Gastrocnemius medialis (tissue), 4 donors: ENCODE data around the gene ITGA8. TPM values are rescaled to one million over a fixed set of nuclear protein-coding genes. Genes with fewer than 3 reads are reported as not detected.
"Not testable (repeated sequence)": the region's sequence is repeated elsewhere in the genome, so short reads cannot be mapped to it uniquely, and the experiment has no call there.

Source experiments
- ATAC-seq, 2 donors: fragments of 150-250 bp; one replicate each; pipeline ENCODE4 v1.9.1; 2016
- DNase-seq, 2 donors: peaks; one replicate each; pipeline ENCODE4 v3.0.0-alpha.2; 2019
- H3K27ac ChIP-seq, 4 donors: fragments of 200-600 bp; sonication (generic); 1 replicate in 1 of 4; 2 replicates in 3 of 4; pipeline ENCODE4 v1.5.1; 2016 to 2018; ENCODE audit warnings: mild to moderate bottlenecking in 2 of 4, moderate library complexity in 1 of 4
- H3K27me3 ChIP-seq, 3 donors: fragments of 200-600 bp; sonication (generic) in 2 of 3; 1 replicate in 1 of 3; 2 replicates in 2 of 3; pipeline versions ENCODE4 v1.5.1 to v1.6.0; 2016 to 2019; ENCODE audit warnings: mild to moderate bottlenecking in 1 of 3, moderate library complexity in 1 of 3
- H3K36me3 ChIP-seq, 2 donors: fragments of 200-600 bp; sonication (generic) in 1 of 2; one replicate each; pipeline ENCODE4 v1.5.1; 2017 to 2018
- H3K4me1 ChIP-seq, 2 donors: fragments of 200-600 bp; sonication (generic) in 1 of 2; one replicate each; pipeline ENCODE4 v1.5.1; 2016 to 2017; ENCODE audit warnings: mild to moderate bottlenecking in 2 of 2
- H3K4me3 ChIP-seq, 4 donors: fragments of 200-600 bp; sonication (generic) in 3 of 4; 1 replicate in 1 of 4; 2 replicates in 3 of 4; pipeline ENCODE4 v1.5.1; 2016 to 2019; ENCODE audit warnings: mild to moderate bottlenecking in 2 of 4
- H3K9me3 ChIP-seq, 3 donors: fragments of 200-600 bp; sonication (generic) in 2 of 3; 1 replicate in 1 of 3; 2 replicates in 2 of 3; pipeline ENCODE4 v1.5.1; 2016 to 2019
- CTCF ChIP-seq, 5 experiments: fragments of 450-650 bp in 3 of 5; fragments of 200-600 bp in 2 of 5; sonication (generic) in 2 of 5; IDR thresholded peaks in 4 of 5; conservative IDR thresholded peaks in 1 of 5; 1 replicate in 4 of 5; 2 replicates in 1 of 5; pipeline ENCODE4 v1.5.1; 2016 to 2019; ENCODE audit warnings: antibody characterized with exemption in 5 of 5, mild to moderate bottlenecking in 3 of 5, moderate library complexity in 3 of 5
- POLR2A ChIP-seq, 2 donors: fragments of 450-650 bp; IDR thresholded peaks; one replicate each; pipeline ENCODE4 v1.6.1; 2017; ENCODE audit warnings: antibody characterized with exemption in 2 of 2, mild to moderate bottlenecking in 2 of 2, moderate library complexity in 2 of 2
- in situ Hi-C, 4 donors: fragments of 200-750 bp; cut with MboI; loops; one replicate each; pipeline versions ENCODE4 v1.15.0 to v1.8.0; 2017; ENCODE audit warnings: low sequenced_read_pairs in 4 of 4
- intact Hi-C: fragments of 100-400 bp; cut with DNase I; formaldehyde crosslinking; loops from one replicate; pipeline ENCODE4 v1.15.1; 2023; ENCODE audit warnings: low total_unique reads
- total RNA-seq, 4 donors: library from RNA; depleted of rRNA; stranded (reverse); fragments of >200 nt; gene quantifications; one replicate each; pipeline versions ENCODE4 v1.1.0 to v1.2.3, GENCODE V29; 2016

The ITGA8 gene
- total RNA-seq, 4 donors from 2014 or later, result 1.6 to 17.4 (median 10.3) TPM

DNA sequence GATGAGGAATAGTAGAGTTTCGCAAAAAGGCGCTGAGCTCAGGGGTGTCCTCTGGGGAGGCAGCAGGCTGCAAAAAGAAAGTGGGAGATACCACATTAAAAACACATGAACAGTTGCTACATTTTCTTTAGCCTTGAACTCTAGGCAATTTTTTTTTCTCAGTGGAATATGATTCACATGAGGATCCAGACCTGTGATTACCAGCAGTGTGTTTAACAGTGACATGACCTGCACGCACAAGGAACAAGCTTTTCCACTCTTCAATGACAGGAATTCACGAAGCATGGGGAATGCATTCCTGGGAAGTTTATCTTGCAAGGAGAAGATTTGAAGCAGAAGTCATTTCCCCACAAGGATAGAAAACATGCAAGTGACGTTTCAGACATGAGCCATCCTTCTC is 161.6 kb downstream of the ITGA8 start:
- TF ChIP-seq POLR2A (IDR thresholded peaks at IDR 0.05) (no peak), CTCF (IDR thresholded peaks at IDR 0.05 in 4 of 5, conservative IDR thresholded peaks at IDR 0.05 in 1 of 5) (no peak)
- H3K9me3 ChIP-seq, result no peaks in the 10 kb centered on the region
- H3K27me3 ChIP-seq, result no peaks in the 10 kb centered on the region
- intact Hi-C loops (no loop called here), in situ Hi-C loops (no loop called here)
- ATAC-seq, result no peak
- H3K4me1 ChIP-seq, result no peaks in the 10 kb centered on the region
- H3K36me3 ChIP-seq, result no peaks in the 10 kb centered on the region
- no peak overlapping the region for H3K27ac ChIP-seq
- DNase-seq, result no peak
- H3K4me3 ChIP-seq, result no peak overlapping the region

DNA sequence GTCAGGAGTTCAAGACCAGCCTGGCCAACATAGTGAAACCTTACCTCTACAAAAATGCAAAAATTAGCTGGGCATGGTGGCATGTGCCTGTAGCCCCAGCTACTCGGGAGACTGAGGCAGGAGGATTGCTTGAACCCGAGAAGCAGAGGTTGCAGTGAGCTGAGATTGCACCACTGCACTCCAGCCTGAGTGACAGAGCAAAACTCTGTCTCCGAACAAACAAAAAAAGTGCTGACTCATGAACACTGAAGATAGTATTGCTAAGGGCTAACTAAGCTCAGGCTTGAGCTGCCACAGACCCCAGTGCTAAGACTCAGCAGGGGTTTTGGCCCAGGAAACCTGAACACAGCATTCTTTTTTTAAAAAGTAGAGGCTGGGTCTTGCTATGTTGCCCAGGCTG is 162.6 kb downstream of the ITGA8 start:
- in situ Hi-C loops, H3K36me3 ChIP-seq, H3K27ac ChIP-seq: not testable (repeated sequence)

DNA sequence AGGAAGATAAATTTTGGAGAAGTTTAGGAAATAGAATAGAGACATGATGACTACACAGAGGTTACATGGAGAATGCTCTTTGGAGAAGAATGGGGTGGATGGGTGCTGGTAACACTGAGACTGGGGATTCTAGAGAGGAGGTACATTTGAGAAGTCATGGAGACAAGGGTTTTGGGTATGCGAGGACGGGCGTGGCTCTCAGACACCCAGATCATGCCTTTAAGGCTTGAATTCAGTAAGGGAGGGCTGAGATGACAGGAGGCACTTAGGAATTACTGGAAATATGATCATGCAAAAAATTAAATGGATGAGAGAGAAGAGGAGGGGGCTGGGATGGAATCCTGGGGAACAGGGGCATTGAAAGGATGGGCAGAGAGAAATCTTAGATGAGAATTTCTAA is 168.8 kb downstream of the ITGA8 start:
- ATAC-seq (no peak), DNase-seq (no peak)
- H3K9me3 ChIP-seq, result no peaks in the 10 kb centered on the region
- H3K36me3 ChIP-seq, result no peaks in the 10 kb centered on the region
- no peaks in the 10 kb centered on the region for H3K4me1 ChIP-seq
- TF ChIP-seq POLR2A (IDR thresholded peaks at IDR 0.05) (no peak), CTCF (IDR thresholded peaks at IDR 0.05 in 4 of 5, conservative IDR thresholded peaks at IDR 0.05 in 1 of 5) (no peak)
- H3K4me3 ChIP-seq, result no peak overlapping the region
- in situ Hi-C loops (no loop called here), intact Hi-C loops (no loop called here)
- H3K27me3 ChIP-seq, result no peaks in the 10 kb centered on the region
- no peak overlapping the region for H3K27ac ChIP-seq

More for the DNA sequence above, 162.6 kb downstream of the ITGA8 start:
- H3K4me3 ChIP-seq, H3K9me3 ChIP-seq, intact Hi-C loops, ATAC-seq, H3K27me3 ChIP-seq, H3K4me1 ChIP-seq, DNase-seq: not testable (repeated sequence)

DNA sequence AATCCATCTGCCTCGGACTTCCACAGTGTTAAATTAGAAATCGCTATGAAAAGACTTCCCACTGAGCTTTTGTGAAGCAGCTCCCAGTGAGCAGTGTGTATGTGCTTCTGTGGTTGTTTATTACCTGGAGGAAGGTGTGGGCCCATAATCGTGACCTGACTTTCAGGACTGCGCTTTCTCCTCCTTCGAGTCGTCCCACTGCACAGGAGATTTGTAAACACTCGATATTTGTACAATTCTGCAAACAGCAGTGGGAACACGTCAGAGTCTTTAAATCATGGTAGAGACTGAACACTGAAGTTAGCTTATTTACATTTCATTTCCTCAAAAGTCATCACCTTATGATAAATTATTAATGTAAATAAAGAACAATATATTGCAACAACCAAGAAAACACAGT is 171.4 kb downstream of the ITGA8 start:
- no peak overlapping the region for H3K27ac ChIP-seq
- no peak for DNase-seq
- H3K4me1 ChIP-seq, result no peaks in the 10 kb centered on the region
- no peak overlapping the region for H3K4me3 ChIP-seq
- no peaks in the 10 kb centered on the region for H3K27me3 ChIP-seq
- H3K9me3 ChIP-seq, result no peaks in the 10 kb centered on the region
- no peak for ATAC-seq
- intact Hi-C loops (no loop called here), in situ Hi-C loops (no loop called here)
- no peaks in the 10 kb centered on the region for H3K36me3 ChIP-seq
- TF ChIP-seq CTCF (IDR thresholded peaks at IDR 0.05 in 4 of 5, conservative IDR thresholded peaks at IDR 0.05 in 1 of 5) (no peak), POLR2A (IDR thresholded peaks at IDR 0.05) (no peak)

GRCh38 chr10:15546606-15547005 is 173.1 kb downstream of the ITGA8 start:
- H3K27me3 ChIP-seq, result no peaks in the 10 kb centered on the region
- H3K27ac ChIP-seq, result no peak overlapping the region
- no peaks in the 10 kb centered on the region for H3K36me3 ChIP-seq
- intact Hi-C loops (no loop called here), in situ Hi-C loops (no loop called here)
- no peaks in the 10 kb centered on the region for H3K9me3 ChIP-seq
- DNase-seq, result no peak
- H3K4me3 ChIP-seq, result no peak overlapping the region
- no peaks in the 10 kb centered on the region for H3K4me1 ChIP-seq
- ATAC-seq, result no peak
- TF ChIP-seq CTCF (IDR thresholded peaks at IDR 0.05 in 4 of 5, conservative IDR thresholded peaks at IDR 0.05 in 1 of 5) (no peak), POLR2A (IDR thresholded peaks at IDR 0.05) (no peak)
